GM21515 (cell line): ENCODE results near the gene PSMA6.
"Not testable (repeated sequence)": the region's sequence is repeated elsewhere in the genome, so short reads cannot be mapped to it uniquely, and the experiment has no call there.

Source experiments
- ATAC-seq: cut with Tn5 transposase; IDR thresholded peaks from one replicate; pipeline ENCODE4 v1.9.1; 2021; ENCODE audit not compliant: unreplicated experiment

PSMA6 gene

DNA sequence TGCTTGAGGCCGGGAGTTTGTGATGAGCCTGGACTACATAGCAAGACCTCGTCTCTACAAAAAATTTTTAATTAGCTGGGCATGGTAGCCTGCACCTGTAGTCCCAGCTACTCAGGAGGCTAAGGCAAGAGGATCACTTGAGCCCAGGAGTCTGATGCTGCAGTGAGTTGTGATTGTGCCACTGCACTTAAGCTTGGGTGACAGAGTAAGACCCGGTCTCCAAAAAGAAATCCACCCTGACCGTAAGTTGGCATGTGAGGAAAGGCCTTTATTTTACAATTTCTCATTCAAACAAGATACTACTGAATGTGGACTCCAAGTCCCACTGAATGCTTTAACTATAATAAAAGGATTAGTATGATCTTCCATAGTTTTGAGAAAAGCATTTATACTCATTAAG, 27.3 kb downstream of the PSMA6 start:
- ATAC-seq: no peak

DNA sequence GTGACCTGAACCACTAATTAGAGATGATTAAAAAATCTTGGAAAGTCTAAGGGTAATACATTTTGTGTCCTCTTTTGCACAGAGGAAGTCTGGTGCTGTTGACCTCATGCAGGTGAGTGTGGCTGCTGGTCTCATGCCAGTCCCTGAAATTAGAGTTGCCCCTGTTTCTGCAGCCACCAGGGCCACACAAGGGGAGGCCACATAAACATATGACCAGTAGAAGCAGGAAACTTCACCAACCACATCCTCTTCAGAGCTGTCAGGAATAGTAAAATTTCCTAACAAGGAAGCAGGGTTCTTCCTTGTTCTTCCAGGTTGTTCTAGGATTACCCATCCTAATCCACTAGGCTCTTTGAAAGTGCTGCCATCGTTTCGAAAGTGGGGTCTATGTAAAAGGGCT, 28.3 kb downstream of the PSMA6 start:
- ATAC-seq: no peak

DNA sequence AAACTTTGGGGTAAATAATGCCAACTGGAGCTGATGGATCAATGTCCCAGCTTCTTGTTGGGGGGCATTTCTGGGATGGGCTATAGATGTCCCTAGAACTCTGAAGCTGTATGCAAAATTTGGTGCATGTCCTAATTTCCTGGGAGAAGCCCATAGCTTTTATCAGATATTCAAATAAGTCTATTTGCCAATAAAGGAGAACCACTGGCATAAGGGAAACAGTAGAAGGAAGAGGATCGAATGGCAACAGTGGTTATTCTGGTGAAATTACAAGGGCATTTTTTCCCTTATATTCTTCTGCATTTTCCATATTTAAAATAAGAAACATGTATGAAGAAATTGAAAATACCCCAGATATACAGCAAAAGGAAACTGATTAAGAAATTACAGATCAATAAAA, 34.2 kb downstream of the PSMA6 start:
- no peak for ATAC-seq

DNA sequence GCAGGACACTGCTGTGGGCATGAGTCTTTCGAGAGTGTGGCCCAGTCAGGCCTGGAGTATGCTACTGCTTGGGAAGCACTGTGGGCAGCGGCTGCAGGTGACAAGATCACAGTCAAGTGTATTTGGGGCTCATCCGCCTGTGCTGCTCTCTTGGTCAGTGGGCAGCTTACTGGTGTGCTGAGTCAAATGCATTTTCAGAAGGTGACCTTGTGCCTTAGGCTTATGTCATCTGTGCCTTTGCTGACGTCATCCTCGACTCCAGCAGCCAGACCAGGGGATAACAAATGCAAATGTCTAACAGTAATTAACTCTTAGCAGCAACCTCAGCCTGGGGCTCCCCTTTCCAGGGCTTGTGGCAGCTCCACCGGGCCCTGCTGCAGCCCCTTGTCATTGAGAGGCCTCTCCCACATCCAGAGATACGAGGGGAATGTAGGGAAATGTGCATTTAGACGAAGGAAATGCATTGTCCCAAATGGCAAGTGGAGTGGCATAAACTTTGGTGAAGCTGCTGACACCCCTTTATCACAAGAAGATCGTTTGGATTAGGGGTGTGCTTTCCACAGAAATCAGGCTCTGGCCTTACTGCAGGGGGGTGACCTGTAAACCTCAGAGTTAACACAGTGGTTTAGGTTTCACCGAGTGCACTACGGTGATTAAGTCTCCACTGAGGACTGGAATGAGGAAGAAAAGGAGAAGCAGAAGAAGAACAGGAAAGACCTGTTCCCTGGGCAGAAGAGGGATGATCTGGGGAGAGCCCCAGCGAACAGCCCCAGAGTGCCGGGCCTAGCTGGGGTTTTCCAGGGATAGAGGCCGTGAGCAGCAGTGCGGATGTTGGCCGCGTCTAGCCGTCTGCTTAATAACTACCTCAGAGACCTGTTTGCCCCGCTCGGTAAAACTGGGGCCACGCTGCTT, 39.7 kb downstream of the PSMA6 start:
- no peak for ATAC-seq

DNA sequence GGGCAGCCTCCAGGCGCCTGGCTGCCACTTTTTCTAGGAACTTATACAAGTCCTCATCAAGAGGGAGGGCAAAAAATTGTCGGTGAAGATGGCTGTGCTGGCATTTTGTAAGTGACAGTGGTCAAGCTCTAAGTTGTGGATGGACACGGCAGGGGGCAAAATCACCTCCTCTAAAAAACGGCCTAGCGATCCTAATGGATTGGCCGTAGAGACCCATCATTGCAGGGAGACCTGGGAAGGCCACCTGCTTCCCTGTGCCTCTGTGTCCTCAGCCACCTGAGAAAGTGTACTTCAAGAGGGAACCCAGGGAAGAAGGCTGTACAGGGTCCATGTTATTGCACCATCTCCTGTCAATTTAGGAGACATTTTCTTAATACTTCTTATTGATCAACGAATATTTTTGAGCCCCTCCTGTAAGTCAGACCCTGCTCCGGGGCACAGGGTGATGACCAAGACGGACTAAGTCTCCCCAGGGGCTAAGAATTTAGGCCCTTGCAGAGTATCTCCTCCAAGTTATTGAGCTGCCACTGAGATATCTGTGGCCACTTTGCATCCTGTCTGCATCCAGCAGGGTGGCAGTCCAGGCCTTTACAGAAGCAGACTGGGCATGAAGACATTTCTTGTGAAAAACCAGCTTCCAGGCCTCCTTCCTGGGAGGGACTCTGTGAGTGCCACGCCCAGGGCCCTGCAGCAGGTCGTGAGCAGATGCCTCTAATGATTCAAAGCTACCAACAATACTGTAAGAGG, 40.5 kb downstream of the PSMA6 start:
- ATAC-seq: no peak

DNA sequence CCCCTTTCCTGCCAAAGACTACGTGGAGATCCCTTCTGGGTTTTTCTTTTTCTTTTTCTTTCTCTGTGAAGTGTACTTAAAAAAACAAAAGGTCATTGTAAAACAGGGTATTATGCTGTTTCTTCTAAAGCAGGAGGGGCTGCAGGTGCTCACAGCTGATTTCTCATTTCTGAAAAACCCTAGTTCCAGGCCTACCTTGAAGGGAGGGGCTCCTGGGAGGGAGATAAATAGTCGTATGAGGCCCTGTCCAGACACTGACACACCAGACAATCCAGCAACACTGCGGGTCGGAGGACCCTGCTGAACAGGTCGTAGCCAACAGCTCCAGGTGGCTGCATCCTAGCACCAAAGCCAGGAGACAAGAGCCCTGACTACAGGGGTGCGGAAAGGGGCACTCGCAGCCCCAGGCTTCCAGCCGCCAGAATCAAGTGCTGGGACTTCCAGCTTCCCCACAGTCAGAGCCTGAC, 41.1 kb downstream of the PSMA6 start:
- no peak for ATAC-seq

DNA sequence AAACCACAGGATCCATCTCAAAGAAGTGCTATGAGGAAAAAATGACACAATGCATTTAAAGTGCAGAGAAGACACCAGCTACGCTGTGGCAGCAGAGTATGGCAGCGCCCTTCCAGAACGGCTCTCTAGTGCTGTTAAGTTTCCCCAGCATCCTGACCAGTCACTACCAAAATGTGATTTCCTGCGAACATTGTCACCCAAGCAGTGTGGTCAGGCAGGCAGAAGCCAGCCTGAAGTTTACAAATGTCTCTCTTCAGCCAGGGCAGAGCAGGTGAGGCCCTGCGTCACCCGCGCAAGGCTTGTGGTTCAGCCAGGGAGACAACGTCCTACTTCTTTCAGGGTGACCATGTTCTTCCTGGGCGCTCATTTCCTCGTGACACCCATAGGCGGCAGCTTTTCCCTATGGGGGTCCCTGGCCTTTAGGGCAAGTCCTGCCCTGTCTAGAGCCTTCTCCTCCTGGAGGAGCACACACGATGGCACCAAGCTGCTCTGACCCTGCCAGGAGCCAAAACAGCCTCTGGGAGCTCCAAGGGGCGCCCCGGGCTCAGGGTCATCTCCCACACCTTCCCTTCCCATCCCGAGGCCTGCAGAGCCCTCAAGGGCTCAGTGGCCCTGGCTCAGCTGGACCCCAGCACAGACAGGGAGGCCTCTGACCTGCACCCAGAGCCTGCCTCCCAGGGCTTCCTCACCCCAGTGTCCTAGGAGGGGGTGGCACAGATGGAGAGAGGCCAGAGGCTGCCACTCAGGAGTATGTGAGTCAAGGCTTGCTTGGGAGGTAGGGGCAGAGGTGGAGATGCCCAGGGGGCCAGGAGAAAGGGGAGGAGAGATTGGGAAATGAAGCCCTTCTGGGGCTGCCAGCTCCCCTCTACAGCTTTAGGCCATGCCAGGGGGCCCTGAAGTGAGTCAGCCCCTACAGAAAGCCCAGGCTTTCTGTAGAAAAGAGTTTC, 41.9 kb downstream of the PSMA6 start:
- ATAC-seq: no peak

DNA sequence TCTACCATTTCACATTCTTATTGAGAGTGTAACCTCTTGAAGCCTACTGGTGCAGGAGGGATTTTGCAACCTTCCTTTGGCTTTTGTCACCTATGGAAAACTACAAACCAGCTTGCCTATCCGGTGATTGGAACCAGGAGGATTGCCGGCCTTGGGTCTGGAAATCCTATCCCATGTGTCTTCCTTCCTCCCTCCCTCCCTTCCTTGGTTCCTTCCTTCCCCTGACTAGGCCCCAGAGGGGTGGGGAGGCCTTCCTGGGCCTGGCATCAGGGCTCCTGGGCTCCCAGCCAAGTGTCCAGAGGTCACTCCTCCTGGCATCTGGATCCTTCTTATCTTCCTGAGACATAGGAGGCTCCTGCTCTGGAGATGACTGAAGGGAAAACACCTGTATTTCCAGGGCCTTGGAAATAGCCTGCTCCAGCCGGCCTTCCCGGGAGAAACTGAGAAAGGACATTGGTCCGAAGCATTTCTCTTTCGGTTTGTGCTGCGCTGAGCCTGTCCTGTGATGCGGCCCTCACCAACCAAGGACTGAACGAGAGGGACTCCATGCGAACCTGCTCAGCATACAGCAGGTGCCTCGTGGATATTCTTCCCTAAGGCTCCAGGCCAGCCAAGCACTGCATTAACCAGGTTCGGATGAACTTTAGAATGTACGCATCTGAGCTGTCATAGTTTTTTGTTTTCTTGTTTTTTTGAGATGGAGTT, 43.4 kb downstream of the PSMA6 start:
- no peak for ATAC-seq

DNA sequence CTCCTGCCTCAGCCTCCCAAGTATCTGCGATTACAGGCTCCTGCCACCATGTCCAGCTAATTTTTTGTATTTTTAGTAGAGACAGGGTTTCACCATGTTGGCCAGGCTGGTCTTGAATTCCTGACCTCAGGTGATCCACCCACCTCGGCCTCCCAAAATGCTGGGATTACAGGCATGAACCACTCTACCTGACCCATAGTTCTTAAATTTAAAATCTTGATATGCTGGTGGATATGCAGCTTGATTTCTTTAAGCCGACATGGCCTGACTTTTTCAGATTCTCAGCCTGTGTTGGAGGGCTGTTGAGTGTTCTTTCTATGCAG, 44.0 kb downstream of the PSMA6 start:
- ATAC-seq: not testable (repeated sequence)

DNA sequence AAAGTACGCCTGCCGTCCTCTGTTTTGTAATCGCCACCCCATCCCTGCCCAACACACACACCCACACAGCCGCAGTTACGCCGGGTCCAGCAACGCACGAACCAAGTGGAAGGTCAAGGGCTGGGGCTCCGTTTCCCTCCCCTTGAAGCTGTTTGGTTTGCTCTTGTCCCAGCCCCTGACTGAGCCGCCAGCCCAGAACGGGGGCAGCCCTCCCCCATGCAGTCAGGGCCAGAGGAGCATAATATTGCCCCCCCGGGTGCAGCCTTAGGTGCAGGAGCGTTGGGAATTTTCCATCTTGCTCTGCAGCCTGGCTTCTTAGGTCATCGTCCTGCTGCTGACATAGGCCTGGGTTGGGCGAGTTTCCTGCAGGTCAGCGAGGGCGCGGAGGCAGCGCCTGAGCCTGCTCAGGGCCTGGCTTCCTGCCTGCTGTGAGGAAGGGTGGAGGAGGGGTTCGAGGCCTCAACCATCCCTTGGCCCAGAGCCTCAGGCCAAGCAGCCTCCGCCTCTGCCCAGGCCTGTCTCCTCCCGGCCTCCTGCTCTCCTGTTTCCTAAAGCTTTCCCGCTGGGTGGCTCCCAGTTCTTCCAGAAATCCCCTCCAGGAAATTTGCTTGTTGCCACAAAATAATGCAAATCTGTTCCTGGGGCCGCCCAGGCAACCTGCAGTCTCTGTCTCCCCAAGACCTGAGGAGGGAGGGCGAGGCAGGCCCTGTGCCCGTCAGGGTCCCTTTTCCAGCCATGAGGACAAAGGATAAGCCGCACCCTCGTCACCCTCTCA, 44.5 kb downstream of the PSMA6 start:
- ATAC-seq: no peak

DNA sequence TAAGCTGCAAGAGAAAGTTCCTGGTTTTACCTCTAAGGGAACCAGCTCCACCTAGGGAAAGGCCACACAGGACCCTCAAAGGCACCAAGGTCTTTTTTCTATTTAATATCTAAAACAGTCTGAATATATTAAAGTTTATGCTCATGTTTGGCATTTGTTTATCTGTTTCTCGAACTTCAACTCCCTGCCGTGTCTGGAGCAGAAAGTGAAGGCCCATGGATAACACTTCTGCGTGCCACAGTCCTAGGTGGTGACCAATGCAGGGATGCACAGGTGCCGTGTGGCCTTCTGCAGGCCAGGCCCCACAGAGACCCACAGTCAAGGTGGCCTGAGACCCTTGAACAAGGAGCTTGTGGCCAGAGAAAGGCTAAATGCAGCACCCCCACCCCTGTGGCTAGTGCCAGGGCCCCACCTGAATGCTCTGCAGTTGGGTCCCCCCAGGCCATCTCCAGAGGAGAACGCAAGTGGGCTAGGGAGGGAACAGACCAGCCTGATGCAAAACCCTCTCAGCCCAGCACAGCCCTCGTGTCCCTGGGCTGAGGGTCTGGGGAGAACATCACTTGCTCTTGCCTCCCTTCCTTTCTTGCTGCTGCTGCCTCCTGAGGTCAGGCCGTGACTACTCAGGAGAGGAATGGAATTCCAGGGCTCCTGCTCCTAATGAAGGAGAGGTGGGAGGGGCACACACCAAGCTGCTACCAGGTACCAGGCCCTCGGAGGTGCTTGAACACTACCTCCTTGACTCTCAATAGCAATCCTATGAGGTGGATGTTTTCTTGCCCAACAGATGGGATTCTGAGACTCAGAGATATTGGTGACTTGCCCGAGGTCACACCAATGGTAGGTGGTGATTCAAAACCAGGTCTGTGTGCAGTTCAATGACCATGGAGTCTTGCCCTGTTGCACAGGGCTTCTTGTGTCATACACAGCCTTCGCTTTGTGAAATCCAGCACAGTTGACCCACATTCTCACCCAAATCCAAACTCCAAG, 45.4 kb downstream of the PSMA6 start:
- ATAC-seq: no peak

DNA sequence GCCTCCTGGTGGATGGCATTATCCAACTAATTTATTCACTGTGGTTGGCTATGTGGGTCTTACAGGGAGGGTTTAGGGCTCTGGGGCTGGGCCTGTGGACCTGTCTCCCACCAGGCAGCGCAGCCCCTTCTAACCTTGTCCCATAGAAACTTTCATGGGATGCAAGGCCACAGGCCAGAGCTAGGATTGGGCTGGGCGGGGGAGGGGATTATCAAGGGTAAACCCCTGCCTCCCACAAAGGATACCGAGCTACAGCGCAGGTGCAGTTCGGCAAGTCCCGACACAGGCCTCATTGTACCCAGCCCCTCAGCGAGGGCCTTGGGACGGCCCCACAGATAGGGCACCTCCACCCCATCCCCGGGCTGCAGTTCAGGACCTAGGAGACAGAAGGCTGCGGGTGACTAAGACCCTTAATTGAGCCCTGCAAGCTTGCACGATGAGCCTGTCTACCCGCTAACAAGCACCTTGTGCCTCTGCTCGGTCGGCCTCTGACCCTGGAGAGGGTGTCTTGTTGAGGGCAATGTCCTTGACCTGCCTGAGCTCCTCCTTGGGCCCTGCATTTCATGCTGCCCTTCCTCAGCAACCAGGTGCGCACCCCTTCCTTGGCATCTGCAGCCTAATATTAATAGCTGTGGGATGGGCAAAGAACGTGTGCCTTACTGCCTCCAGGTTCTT, 46.7 kb downstream of the PSMA6 start:
- no peak for ATAC-seq

DNA sequence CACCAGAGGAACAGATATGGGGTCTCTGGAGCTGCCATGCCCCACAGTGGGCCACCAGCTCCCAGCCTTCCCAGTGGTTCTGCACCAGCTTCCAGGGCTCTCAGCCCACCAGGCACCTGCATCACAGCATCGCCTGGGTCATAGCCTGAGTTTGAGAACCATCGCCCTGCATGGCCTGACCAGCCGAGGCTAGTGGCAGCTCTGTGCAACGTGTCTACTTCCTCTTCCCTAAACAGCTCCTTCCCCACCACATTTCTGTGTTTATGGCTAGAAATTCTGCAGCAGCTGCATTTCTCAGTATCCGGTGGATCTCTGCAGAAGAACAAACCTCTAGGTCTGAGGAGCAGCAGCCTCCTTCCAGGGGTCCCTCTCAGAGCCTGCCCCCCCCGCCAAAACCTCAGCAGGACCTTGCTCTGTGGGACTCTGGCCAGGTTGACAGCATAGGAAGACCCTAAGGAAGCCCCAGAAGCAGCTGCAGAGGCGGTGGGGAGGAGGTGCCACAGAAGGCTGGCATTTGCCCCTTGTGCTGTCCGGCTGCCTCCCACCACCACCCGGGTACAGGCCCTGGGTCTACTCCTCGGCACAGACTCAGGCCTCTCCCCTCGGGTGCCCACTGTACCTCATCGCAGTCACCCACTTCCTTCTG, 47.7 kb downstream of the PSMA6 start:
- no peak for ATAC-seq

DNA sequence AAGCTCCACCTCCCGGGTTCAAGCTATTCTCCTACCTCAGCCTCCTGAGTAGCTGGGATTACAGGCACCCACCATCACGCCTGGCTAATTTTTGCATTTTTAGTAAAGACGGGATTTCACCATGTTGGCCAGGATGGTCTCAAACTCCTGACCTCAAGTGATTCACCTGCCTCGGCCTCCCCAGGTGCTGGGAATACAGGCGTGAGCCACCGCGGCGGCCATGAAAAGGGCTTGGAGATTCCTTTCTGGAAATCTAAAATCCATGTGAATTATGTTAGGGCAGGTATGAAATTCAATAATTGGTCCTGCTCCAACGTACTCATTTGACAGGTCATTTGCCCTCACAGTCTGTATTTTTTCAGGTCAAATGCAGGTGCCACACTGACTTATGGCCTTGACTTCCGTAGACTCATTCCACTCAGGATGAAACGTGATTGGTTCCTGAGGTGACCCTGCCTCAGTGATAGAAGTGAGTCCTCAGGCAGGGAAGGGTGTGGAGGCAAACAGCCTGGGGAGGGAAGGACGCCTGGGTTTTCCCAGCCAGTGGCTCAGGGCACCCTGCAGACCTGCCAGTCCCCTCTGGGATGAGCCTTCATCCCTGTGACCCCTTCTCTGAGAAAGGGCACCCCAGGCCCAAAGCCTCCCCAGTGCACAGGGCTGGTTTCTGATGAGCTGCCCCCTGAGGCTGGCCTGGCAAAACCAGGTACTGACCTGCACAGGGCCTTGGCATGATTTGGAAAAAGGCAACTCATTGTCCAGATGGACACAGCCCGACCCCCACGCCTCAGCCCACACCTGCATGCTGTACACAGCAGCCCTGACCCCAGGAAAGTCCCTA, 48.7 kb downstream of the PSMA6 start:
- ATAC-seq: no peak

DNA sequence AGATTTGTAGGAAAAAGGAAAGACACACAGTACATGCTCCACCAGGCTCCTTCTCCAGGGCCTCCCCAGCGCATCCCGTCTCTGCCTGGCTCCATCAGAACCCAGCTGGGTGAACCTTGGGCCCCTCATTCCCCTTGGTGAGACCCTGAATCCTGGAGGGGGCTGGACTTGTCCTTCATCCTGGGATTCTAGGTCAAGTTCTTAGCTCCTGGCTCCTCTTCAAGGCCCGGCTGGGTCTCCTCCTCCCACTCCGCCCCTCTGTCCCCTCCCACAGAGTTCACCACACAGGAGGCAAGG, 49.2 kb downstream of the PSMA6 start:
- ATAC-seq: no peak

DNA sequence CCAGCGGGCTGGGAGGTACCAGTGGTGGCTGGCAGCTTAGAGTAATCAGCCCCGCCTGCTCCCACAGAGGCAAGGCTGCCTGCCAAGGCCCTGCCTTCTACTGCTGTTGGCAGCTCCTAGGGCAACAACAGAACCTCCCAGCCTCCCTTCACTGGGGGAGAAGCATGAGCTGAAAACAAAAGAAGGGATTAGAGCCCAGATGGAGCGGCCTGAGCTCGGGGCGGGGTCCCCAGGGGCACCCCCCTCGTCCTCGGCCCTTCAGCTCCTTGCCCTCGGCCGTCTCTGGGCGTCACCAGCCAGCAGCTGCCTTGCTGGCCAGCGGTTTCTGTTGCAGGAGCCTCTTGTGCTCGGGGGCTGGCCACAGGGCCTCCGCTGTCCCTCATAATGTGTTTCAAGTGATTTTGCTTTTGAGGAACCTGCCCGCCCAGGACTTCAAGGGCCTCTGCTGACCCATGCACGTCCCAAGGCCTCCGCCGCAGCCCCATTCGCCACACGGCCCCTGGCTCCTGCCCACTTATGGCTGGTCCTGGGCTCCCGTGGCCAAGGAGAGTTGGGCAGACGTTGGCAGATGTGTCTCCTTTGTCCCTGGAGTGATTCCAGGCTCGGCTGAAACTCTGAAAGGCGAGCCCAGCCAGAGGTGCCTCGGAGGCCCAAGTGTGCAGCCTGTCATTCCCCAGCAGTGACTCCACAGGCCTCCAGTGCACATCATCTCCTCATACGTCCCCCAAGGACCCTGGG, 49.7 kb downstream of the PSMA6 start:
- ATAC-seq: no peak
